SKM-1 (cell line): ENCODE data around the gene GLE1.
"Not testable (repeated sequence)": the region's sequence is repeated elsewhere in the genome, so short reads cannot be mapped to it uniquely, and the experiment has no call there.

ENCODE experiments used
- DNase-seq: peaks from one replicate; lab custom pipeline; 2025; ENCODE audit not compliant: unreplicated experiment; lab: John Stamatoyannopoulos, UW

Gene GLE1

DNA sequence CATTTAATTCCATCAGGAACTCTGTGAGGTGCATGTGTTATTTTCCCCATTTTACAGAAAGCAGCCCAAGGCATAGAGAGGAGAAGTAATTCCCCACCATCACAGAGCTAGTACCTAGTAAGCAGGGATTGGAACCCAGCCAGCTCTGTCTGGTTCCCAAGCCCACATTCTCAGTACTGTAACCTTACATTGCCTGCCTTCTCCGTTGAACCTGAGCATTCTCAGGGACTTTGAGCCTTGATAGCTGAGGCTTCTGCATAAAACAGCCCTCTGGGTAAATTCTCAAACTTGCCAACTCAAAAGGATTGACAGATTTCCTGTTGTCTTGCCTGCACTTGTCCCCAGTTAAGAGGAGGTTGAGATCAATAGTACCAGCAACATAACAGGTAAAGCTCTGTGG, 9.2 kb upstream of the GLE1 start:
- DNase-seq: no peak

DNA sequence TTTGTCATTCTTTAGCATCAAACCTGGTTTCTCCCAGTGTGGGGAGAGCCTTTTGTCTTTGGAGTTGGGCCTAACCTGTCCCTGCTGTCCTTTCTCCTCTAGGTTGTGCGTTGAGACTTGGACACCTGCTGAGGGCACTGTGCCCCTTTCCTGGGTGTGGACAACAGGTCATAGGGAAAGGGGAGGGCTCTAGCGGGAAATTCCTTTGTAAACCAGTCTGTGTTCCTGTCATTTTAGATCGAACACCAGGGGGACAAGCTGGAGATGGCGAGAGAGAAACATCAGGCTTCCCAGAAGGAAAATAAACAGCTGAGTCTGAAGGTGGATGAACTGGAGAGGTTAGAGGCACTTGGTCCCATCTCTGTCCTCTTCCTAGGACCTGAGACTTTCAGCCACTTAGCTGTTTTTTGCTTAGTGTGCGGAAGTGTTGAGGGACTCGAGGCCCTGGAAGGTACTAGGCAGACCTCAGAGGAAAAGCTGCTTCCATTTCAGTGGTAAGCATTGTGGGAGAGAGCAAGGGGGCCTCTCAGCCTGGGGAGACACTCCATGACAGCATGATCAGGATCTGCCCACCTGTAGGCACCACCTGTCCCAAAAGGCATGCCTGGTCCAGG, 8.6 kb upstream of the GLE1 start:
- no peak for DNase-seq

DNA sequence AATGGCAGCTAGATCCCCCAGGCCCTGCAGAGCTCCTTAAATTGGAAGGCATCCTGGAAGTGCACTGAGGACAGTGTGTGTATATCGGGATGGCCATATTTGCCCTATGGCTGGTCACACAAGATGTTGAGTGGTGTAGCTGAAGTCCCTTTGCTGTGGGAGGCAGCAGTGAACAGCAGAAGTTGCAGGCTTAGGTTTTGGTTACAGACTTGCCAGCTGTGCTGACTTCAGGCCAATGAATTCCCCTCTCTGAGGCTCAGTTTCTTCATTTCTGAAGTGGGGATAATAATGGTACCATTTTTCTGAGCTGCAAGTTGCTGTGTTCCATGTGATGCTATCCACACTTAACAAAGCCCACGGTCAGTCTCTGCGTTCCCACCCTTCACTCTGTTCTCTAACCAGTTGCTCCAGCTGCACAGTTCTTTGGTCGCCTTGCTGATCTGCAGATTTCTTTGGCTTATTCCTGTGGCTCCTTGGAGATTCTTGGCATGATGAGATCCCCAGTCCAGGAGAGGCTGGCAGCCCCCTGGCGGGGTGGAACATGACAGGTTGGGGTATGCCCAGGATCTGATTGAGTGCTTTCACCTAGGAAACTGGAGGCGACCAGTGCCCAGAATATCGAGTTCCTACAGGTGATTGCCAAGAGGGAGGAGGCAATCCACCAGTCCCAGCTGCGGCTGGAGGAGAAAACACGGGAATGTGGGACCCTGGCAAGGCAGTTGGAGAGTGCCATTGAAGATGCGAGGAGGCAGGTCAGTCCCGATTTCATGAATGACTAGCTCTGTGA, 6.5 kb upstream of the GLE1 start:
- DNase-seq: no peak

DNA sequence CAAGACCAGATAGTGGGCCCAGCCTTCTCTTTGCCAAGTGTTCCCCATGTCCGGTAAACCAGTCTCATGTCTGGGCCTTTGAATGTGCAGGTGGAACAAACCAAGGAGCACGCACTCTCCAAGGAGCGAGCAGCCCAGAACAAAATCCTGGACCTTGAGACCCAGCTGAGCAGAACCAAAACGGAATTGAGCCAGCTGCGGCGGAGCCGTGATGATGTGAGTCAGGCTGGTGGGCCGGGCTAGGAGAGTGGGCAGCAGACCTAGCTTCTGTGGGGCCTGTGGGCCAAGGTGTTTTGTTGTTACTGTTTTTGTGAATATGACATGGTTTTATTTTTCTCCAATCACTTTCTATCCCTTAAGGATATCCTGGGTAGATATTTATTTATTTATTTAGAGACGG, 5.6 kb upstream of the GLE1 start:
- no peak for DNase-seq

DNA sequence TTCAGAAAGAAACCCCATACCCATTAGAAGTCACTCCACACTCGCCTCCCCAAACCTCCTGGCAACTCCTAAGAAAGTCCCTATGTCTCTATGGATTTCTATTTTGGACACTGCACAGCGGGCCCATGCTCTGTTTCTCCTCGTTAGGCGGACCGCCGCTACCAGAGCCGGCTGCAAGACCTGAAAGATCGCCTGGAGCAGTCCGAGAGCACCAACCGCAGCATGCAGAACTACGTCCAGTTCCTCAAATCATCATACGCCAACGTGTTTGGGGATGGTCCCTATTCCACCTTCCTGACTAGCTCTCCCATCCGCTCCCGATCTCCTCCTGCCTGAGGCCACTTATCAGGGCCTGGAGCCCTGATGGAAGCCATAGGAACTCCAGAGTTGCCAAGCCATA, 4.6 kb upstream of the GLE1 start:
- DNase-seq: no peak

DNA sequence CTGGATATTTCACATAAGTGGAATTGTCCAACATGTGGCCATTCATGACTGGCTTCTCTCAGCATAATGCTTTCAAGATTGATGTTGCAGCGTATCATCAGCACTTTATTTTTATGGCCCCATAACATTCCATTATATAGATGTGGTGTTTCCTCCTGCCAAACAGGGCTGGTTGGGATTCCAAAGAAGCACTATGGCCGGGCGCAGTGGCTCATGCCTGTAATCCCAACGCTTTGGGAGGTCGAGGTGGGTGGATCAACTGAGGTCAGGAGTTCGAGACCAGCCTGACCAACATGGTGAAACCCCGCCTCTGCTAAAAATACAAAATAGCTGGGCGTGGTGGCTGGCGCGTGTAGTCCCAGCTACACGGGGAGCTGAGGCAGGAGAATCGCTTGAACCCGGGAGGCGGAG, 1.1 kb upstream of the GLE1 start:
- DNase-seq: not testable (repeated sequence)

DNA sequence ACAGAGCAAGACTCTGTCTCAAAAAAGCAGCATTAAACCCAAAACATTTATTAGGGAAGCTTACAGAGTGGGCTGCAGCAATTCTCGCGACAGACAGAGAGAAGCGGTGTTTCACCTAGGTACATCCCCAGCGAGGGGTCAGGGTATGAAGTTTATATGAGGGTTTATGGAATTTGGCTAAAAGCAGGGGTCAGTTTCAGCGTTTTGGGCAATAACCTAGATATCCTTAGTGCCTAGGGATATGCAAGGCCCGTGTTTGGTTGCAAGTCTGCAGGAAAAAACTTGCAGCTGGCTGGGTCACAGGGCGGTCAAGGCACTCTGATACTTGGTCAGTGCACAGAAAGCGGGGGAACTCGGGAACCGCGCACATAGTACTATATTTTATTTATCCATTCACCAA, 649 bp upstream of the GLE1 start:
- no peak for DNase-seq

DNA sequence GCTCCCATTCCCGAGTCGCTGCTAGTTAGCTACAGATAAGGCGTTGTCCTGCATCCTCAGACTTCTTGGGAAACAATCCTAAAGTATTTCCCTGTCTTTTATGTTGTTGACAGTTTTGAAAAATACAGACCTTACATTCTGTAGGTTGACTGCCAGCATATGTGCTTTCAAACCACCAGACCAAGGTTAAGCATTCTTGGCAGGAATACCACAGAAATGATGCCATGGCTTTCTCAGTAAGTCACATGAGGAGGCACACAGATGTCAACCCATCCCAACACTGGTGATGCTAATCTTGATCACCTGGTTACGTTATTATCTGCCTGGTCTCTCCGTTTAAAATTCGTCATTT, 871 bp downstream of the GLE1 start:
- DNase-seq: no peak

DNA sequence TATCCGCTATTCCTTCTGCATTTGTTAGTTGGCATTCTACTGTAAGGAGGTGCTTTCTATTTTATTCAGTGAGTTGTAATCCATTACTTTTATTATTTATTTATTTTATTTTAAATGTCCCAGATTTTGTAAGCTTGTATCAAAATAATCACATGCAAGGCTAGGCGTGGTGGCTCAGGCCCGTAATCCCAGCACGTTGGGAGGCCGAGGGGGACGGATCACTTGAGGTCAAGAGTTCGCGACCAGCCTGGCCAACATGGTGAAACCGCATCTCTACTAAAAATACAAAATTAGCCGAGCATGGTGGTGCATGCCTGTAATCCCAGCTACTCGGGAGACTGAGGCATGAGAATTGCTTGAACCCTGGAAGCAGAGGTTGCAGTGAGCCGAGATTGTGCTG, 1.4 kb downstream of the GLE1 start:
- not testable (repeated sequence) for DNase-seq

DNA sequence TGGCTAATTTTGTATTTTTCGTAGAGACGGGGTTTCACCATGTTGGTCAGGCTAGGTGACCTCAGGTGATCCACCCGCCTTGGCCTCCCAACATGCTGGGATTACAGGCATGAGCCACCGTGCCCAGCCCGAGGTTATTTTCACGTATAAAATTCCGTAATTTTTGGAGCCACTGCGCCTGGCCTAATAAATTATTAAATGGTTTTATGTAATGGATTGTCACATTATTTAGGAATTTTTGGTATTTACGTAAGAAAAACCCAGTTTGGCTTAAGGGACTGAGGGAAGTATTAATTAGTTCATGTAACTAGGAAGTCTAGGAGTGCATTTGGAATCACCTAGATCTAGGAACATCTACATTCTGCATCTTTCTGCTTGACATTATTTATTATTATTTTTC, 8.3 kb downstream of the GLE1 start:
- no peak for DNase-seq

DNA sequence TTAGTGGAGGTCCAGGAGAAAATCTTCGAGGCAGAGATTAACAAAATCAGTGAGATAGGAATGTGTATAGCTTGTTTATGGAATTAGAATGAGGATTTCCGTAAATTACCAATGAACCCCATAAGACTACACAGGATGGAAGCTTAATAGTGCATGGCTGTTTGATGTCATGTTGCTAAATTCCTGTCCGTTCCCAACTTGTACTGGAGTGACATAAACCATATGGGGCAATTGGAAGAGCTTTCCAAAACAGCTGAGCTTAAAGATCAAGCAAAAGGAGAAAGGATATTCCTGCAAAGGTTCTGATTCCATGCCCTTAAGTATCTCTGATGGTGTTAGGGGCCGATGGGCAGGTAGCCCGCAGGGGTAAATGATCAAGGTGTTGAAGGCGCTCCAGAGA, 17.4 kb downstream of the GLE1 start:
- DNase-seq: no peak

DNA sequence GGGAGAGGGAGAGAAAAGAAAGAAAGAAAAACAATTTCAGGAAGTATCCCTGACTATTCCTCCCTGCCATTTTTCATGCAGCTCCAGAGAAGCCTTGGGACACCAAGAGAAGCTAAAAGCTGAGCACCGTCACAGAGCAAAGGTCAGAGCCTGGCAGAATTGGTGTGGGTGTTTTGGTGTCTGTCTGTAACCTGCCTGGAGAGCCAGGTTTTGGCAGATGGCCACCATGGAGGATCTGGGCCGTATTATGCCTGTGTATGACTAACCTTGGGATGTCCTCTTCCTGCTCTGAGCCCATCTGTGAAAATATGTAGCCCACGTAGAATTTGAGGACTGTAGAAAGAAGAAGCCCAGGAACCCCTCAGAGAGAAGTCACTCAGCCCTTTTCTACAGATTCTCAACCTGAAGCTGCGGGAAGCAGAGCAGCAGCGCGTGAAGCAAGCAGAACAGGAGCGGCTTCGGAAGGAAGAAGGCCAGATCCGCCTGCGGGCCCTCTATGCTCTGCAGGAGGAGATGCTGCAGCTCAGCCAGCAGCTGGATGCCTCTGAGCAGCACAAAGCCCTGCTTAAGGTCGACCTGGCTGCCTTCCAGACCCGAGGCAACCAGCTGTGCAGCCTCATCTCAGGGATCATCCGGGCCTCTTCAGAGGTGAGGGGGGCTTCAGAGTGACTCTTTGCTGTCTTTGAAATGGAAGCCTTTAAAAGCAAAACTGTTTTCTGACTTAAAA, 18.8 kb downstream of the GLE1 start:
- DNase-seq: no peak

DNA sequence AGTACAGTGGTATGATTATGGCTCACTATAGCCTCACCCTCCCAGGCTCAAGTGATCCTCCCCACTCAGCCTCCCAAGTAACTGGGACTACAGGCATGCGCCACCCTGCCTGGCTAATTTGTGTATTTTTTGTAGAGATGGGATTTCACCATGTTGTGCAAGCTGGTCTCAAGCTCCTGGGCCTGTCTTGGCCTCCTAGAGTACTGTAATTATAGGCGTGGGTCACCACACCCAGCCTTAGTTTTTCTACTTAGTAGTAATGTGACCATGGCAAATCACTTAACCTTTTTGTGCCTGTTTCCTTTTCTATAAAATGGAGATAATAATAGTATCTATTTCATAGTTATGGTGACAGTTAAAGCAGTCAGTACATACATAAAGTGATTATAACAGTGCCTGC, 22.2 kb downstream of the GLE1 start:
- DNase-seq: no peak

DNA sequence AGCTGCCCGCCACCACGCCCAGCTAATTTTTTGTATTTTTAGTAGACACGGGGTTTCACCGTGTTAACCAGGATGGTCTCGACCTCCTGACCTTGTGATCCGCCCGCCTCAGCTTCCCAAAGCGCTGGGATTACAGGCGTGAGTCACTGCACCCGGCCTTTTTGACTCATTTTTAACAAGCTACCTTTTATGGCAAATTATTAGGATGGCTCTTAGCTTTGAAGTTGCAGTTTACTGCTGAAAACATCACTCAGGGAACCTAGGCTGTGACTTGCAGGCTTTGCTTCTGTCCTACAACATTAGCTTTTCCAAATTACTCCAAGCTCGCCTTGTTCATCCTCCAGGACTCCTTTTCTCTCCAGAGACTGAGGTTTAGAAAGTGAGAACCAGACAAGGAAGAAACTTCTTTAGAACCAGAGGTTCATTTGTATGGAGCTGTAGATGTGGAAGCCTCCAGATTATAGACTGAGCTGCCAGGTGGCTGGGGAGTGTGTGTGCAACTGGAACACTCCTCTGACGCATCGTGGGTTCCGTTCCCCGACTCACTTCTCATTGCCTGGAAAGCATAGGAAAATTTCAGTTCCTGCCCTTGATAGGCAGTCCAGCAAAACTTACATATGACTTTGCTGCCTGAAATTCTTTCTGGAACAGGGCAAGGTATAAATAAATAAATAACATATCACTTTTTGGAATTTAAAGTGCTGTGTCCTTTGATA, 24.1 kb downstream of the GLE1 start:
- no peak for DNase-seq

DNA sequence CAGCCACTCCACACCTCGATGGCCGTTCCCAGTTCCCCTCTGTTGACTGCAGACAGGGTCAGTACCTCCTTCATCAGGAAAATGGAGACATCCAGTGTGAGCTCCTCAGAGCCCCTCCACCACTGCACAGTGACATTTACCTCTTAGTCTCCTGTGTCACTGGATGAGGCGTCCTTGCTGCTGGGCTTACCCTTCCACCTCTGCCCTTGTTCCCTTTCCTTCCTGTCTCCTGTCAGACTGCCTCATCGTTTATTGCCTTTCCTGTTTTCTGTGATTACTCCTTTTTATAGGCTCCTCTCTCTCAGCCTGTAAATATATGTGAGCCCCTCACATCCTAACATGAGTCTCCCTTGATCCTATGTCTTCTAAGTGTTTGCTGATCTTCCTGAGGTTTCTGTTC, 24.7 kb downstream of the GLE1 start:
- no peak for DNase-seq

DNA sequence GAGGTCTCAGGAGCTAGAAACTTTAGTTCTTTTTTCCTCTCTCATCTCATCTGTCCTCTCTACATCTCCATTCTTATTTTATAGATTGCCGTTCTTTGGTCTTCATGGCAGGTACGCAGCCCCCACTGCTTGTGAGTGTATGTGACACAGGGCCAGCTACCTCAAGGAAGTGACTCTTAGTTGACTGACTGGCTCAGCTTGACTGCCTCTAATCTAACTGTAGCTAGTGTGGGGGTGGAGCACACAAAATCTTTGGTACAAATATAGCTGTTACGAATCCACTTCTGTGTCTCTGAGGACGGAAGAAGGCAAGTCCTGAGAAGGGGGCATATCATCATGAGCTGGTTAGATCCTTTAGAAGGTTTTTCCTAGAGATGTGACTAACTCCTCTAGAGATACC, 28.1 kb downstream of the GLE1 start:
- no peak for DNase-seq

DNA sequence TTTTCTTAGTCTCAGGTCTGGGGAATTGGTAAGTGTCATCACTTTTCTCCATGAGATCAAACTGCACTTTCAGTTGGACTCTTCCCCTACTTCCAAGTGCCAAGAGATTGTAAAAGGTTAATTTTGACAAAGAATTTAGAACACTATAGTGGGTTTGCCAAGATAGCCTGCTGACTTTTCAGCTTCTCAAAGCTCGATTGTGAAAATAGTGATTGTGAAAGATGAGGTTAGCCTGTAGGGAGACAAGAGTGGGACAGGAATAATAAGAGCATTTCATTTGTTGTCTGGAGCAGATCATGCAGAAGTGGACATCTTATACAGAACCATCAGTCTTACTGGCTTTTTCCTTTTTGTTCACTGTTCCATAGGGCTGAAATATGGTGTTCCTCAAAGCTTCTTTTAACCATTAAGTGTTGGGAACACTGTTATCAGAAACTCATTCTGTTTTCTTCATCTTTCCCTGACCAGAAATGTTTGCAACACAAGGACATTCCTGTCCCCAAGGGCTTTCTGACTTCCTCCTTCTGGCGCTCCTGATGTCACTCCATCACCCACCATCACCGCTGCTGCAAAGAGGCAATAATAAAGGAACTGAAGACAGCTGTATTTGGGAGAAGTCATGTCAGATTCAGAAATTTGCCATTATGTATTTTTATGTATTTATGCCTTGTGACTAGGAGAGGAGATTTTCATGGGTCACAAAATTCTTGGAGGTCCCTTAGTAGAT, 36.3 kb downstream of the GLE1 start:
- peak; percentile 80 for DNase-seq

DNA sequence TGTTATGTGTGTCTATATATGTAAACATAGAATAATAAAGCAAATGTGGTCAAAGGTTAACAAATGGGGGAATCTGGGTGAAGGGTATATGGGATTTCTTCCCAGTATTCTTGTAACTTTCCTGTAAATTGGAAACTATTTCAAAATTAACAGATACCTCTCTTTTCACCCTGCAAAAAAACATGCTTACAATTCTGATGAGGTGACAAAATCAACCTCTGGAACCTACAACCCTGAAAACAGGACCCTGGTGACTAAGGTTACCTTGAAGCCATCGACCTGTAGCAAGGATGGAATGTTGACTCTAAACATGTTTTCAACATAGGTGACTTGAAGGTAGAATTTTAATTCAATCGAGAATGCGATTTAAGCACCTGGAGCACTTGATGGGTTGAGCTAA, 42.0 kb downstream of the GLE1 start:
- DNase-seq: no peak

DNA sequence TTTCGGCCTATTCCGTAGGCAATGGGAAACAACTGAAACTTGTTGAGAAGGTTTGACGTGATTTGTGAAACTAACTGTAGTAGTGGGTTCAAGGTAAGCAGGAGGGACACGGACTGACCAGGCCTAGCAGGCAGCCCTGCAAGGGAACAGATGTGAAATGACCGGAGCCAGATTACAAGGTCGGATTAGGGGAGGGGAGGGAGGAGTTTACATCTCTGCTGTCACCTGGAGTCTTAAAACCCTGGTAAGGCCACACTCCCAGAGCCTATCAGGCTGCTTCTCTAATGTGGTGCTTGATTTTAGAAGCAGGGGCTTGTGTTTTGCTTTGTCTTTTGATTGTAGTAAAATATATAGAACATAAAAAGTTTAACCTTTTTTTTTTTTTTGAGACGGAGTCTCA, 44.4 kb downstream of the GLE1 start:
- no peak for DNase-seq

DNA sequence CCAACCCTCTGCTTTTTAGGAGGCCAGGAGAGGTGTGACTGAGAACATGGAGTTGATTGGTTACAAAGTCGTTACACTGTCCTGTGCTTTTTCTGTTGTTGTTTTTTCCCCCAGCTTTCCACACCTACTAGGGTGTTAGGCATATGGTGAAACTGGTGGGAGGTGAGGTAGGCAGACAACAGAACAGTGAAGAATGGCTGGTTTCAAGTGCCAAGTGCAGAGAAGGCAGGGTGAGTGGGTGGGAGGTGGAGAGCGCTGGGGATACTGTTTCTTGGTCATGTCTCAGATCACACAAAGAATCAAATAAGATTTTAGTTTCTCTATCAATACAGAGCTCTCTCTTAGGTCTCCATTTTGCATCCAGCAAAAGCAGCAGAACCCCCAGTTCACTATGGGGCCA, 45.7 kb downstream of the GLE1 start:
- DNase-seq: no peak
